ENCODE measurements around the gene ZNF383.
"Not testable (repeated sequence)": the region's sequence is repeated elsewhere in the genome, so short reads cannot be mapped to it uniquely, and the experiment has no call there.

ZNF383 gene
- 16.5 to 21.1 (median 19.4) reads per million in 3 donors for total RNA-seq

DNA sequence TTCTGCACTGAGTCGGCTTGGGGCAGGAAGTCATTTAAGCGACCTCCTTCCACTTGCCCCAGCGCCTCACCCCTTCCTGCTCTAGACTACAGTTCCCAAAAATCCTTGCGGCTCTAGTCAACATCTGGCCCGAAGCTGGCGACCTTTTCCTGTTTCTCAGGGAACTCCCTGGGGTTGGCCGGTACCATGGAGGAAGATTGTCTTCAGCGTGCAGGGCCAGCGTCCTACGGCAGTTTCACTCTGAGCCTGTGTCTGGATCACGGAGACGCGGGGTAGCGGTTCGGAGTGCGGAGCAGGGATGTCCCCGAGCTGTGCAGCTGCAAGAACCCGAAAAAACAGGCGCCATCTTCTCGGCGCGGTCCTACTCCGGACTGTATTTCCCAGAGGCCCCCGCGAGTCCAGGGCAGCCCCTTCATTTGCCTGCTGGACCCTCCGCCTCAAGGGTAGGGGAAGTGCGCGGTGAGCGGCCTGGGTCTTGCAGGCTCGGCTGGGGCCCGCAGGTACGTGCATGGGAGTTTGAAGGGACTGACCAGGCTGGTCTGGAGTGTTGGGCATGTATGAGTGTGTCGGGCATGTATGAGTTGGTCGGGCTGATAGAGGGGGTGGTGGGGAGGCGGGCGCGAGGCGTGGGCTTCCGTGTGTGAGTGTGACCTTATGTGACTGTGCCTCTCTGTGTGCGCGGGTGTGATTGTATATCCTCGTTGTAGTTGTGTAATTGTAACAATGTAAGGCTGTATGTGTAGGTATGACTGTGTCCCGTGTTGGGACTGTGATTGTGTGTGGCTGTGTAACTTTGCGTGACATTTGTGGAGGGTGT lies at the start of gene ZNF383:
ZNF383 (plus strand) TSS at position 440 of the 817 bp plus-strand sequence. CDS start 12,240 bp downstream, outside the sequence.
- peak within 1 kb of the TSS; percentile 89 for H3K4me3 ChIP-seq (ENCODE audit: insufficient read depth, low read depth, low read length, poor library complexity, severe bottlenecking)
- H3K36me3 ChIP-seq (ENCODE audit: control insufficient read depth, insufficient read depth, low read length) = peaks cover 11% of the 10 kb centered on the region
- H3K27me3 ChIP-seq (replicated peaks; ENCODE audit: control insufficient read depth, insufficient read depth, low read length, poor library complexity, severe bottlenecking) = no peaks in the 10 kb centered on the region
- peak within 1 kb of the TSS; percentile 78 for H3K27ac ChIP-seq (ENCODE audit: insufficient read depth, low read length, poor library complexity, severe bottlenecking)
- no peaks in the 10 kb centered on the region for H3K9me3 ChIP-seq (ENCODE audit: control insufficient read depth, low read length)
- H3K4me1 ChIP-seq (ENCODE audit: control insufficient read depth, insufficient read depth, low read length, poor library complexity, severe bottlenecking) = peaks cover 5% of the 10 kb centered on the region
- peak; percentile 51 to 70 (median 65) for DNase-seq

GRCh38 chr19:37172368-37173366 lies 45.3 kb upstream of the ZNF383 start, which contains the start of gene ZNF585A:
Gene ZNF585A, minus strand, starts transcription at chr19:37172695. Its CDS starts 2,785 bp downstream, at chr19:37169910.
- peak within 1 kb of the TSS; percentile 50 for H3K27ac ChIP-seq (ENCODE audit: insufficient read depth, low read length, poor library complexity, severe bottlenecking)
- peaks cover 3% of the 10 kb centered on the region for H3K9me3 ChIP-seq (ENCODE audit: control insufficient read depth, low read length)
- DNase-seq = peak; percentile 79 to 87 (median 80)
- peak within 1 kb of the TSS; percentile 69 for H3K4me3 ChIP-seq (ENCODE audit: insufficient read depth, low read depth, low read length, poor library complexity, severe bottlenecking)
- no peaks in the 10 kb centered on the region for H3K4me1 ChIP-seq (ENCODE audit: control insufficient read depth, insufficient read depth, low read length, poor library complexity, severe bottlenecking)
- H3K36me3 ChIP-seq (ENCODE audit: control insufficient read depth, insufficient read depth, low read length) = peaks cover 23% of the 10 kb centered on the region
- H3K27me3 ChIP-seq (replicated peaks; ENCODE audit: control insufficient read depth, insufficient read depth, low read length, poor library complexity, severe bottlenecking) = no peaks in the 10 kb centered on the region

- peaks cover 41% of the 10 kb centered on the region for H3K9me3 ChIP-seq (ENCODE audit: control insufficient read depth, low read length)
- H3K4me1 ChIP-seq (ENCODE audit: control insufficient read depth, insufficient read depth, low read length, poor library complexity, severe bottlenecking); H3K27ac ChIP-seq (ENCODE audit: insufficient read depth, low read length, poor library complexity, severe bottlenecking); H3K4me3 ChIP-seq (ENCODE audit: insufficient read depth, low read depth, low read length, poor library complexity, severe bottlenecking); H3K27me3 ChIP-seq (replicated peaks; ENCODE audit: control insufficient read depth, insufficient read depth, low read length, poor library complexity, severe bottlenecking); DNase-seq: not testable (repeated sequence)
- H3K36me3 ChIP-seq (ENCODE audit: control insufficient read depth, insufficient read depth, low read length) = peaks cover 34% of the 10 kb centered on the region
These were observed 31.9 kb upstream of the ZNF383 start for GRCh38 chr19:37186071-37186470.

GRCh38 chr19:37195248-37195647 lies 22.8 kb upstream of the ZNF383 start:
- not testable (repeated sequence) for H3K9me3 ChIP-seq (ENCODE audit: control insufficient read depth, low read length); H3K27me3 ChIP-seq (replicated peaks; ENCODE audit: control insufficient read depth, insufficient read depth, low read length, poor library complexity, severe bottlenecking)
- H3K36me3 ChIP-seq (ENCODE audit: control insufficient read depth, insufficient read depth, low read length) = peaks cover 22% of the 10 kb centered on the region

DNA sequence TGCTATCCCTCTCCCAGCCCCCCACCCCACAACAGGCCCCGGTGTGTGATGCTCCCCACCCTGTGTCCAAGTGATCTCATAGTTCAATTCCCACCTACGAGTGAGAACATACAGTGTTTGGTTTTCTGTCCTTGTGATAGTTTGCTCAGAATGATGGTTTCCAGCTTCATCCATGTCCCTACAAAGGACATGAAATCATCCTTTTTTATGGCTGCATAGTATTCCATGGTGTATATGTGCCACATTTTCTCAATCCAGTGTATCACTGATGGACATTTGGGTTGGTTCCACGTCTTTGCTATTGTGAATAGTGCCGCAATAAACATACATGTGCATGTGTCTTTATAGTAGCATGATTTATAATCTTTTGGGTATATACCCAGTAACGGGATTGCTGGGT lies 20.9 kb upstream of the ZNF383 start:
- not testable (repeated sequence) for H3K4me1 ChIP-seq (ENCODE audit: control insufficient read depth, insufficient read depth, low read length, poor library complexity, severe bottlenecking); H3K4me3 ChIP-seq (ENCODE audit: insufficient read depth, low read depth, low read length, poor library complexity, severe bottlenecking); DNase-seq; H3K27me3 ChIP-seq (replicated peaks; ENCODE audit: control insufficient read depth, insufficient read depth, low read length, poor library complexity, severe bottlenecking); H3K9me3 ChIP-seq (ENCODE audit: control insufficient read depth, low read length); H3K27ac ChIP-seq (ENCODE audit: insufficient read depth, low read length, poor library complexity, severe bottlenecking)
- peaks cover 15% of the 10 kb centered on the region for H3K36me3 ChIP-seq (ENCODE audit: control insufficient read depth, insufficient read depth, low read length)

More at GRCh38 chr19:37195248-37195647, 22.8 kb upstream of the ZNF383 start:
- H3K27ac ChIP-seq (ENCODE audit: insufficient read depth, low read length, poor library complexity, severe bottlenecking); DNase-seq; H3K4me3 ChIP-seq (ENCODE audit: insufficient read depth, low read depth, low read length, poor library complexity, severe bottlenecking); H3K4me1 ChIP-seq (ENCODE audit: control insufficient read depth, insufficient read depth, low read length, poor library complexity, severe bottlenecking): not testable (repeated sequence)

- H3K27me3 ChIP-seq (replicated peaks; ENCODE audit: control insufficient read depth, insufficient read depth, low read length, poor library complexity, severe bottlenecking) = no peaks in the 10 kb centered on the region
- H3K4me3 ChIP-seq (ENCODE audit: insufficient read depth, low read depth, low read length, poor library complexity, severe bottlenecking) = no peak overlapping the region
- no peak overlapping the region for H3K27ac ChIP-seq (ENCODE audit: insufficient read depth, low read length, poor library complexity, severe bottlenecking)
- no peak for DNase-seq
- peaks cover 13% of the 10 kb centered on the region for H3K36me3 ChIP-seq (ENCODE audit: control insufficient read depth, insufficient read depth, low read length)
- H3K9me3 ChIP-seq (ENCODE audit: control insufficient read depth, low read length) = peaks cover 3% of the 10 kb centered on the region
- H3K4me1 ChIP-seq (ENCODE audit: control insufficient read depth, insufficient read depth, low read length, poor library complexity, severe bottlenecking) = no peaks in the 10 kb centered on the region
These were observed 20.2 kb upstream of the ZNF383 start for GRCh38 chr19:37197768-37198167.

DNA sequence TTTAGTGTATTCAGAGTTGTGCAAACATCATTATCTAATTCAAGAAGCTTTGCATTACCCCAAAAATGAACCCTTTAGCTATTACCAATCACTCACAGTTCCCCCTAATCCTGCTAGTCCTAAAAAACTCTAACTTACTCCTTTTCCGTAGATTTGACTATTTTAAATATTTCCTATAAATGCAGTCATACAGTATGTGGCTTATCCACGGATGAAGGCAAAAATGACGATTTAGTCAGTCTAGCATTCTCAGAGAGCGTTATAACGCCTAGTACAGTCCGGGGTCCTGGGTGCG lies 587 bp upstream of the ZNF383 start:
- DNase-seq = no peak
- peak overlapping the region; percentile 89 for H3K4me3 ChIP-seq (ENCODE audit: insufficient read depth, low read depth, low read length, poor library complexity, severe bottlenecking)

GRCh38 chr19:37218592-37218935 lies 550 bp downstream of the ZNF383 start:
- peaks cover 11% of the 10 kb centered on the region for H3K36me3 ChIP-seq (ENCODE audit: control insufficient read depth, insufficient read depth, low read length)
- H3K27me3 ChIP-seq (replicated peaks; ENCODE audit: control insufficient read depth, insufficient read depth, low read length, poor library complexity, severe bottlenecking) = no peaks in the 10 kb centered on the region
- H3K9me3 ChIP-seq (ENCODE audit: control insufficient read depth, low read length) = no peaks in the 10 kb centered on the region
- H3K4me3 ChIP-seq (ENCODE audit: insufficient read depth, low read depth, low read length, poor library complexity, severe bottlenecking) = peak overlapping the region; percentile 89
- DNase-seq = no peak
- H3K4me1 ChIP-seq (ENCODE audit: control insufficient read depth, insufficient read depth, low read length, poor library complexity, severe bottlenecking) = peaks cover 5% of the 10 kb centered on the region
- H3K27ac ChIP-seq (ENCODE audit: insufficient read depth, low read length, poor library complexity, severe bottlenecking) = peak overlapping the region; percentile 78

More for the DNA sequence above, 587 bp upstream of the ZNF383 start:
- Histone ChIP-seq H3K9me3 (ENCODE audit: control insufficient read depth, low read length) (no peaks in the 10 kb centered on the region), H3K27me3 (replicated peaks; ENCODE audit: control insufficient read depth, insufficient read depth, low read length, poor library complexity, severe bottlenecking) (no peaks in the 10 kb centered on the region), H3K4me1 (ENCODE audit: control insufficient read depth, insufficient read depth, low read length, poor library complexity, severe bottlenecking) (peaks cover 5% of the 10 kb centered on the region), H3K27ac (ENCODE audit: insufficient read depth, low read length, poor library complexity, severe bottlenecking) (peak overlapping the region; percentile 78), H3K36me3 (ENCODE audit: control insufficient read depth, insufficient read depth, low read length) (peaks cover 9% of the 10 kb centered on the region)

DNA sequence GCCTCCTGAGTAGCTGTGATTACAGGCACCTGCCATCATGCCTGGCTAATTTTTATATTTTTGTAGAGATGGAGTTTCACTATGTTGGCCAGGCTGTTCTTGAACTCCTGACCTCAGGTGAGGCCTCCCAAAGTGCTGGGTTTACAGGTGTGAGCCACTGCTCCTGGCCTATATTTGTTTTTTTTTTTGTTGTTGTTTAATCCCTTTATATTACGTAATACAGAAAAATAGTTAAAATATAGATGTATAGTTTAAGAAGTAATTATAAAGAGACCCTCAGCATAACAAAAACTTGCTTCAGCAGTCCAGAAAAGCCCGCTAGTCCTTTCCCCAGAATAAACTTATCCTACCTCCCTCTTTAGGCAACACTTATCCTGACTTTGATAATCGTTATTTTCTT lies 2.4 kb downstream of the ZNF383 start:
- Histone ChIP-seq H3K4me3 (ENCODE audit: insufficient read depth, low read depth, low read length, poor library complexity, severe bottlenecking) (no peak overlapping the region), H3K9me3 (ENCODE audit: control insufficient read depth, low read length) (no peaks in the 10 kb centered on the region), H3K27ac (ENCODE audit: insufficient read depth, low read length, poor library complexity, severe bottlenecking) (no peak overlapping the region), H3K36me3 (ENCODE audit: control insufficient read depth, insufficient read depth, low read length) (peaks cover 11% of the 10 kb centered on the region), H3K4me1 (ENCODE audit: control insufficient read depth, insufficient read depth, low read length, poor library complexity, severe bottlenecking) (peaks cover 5% of the 10 kb centered on the region), H3K27me3 (replicated peaks; ENCODE audit: control insufficient read depth, insufficient read depth, low read length, poor library complexity, severe bottlenecking) (no peaks in the 10 kb centered on the region)
- DNase-seq = no peak
